ENCODE data around the gene KRTAP4-9.
"Not testable (repeated sequence)": the region's sequence is repeated elsewhere in the genome, so short reads cannot be mapped to it uniquely, and the experiment has no call there.

Gene KRTAP4-9

GRCh38 chr17:41133880-41134735 is 28.9 kb downstream of the KRTAP4-9 start:
- DNase-seq: no peak

- not testable (repeated sequence) for DNase-seq
These were observed 34.7 kb downstream of the KRTAP4-9 start for GRCh38 chr17:41139865-41140264.

GRCh38 chr17:41140360-41141131 is 35.4 kb downstream of the KRTAP4-9 start, which contains the start of gene KRTAP4-6:
KRTAP4-6 (minus strand) TSS chr17:41140544; CDS start chr17:41140487, 57 bp downstream.
- DNase-seq: peak; percentile 21

DNA sequence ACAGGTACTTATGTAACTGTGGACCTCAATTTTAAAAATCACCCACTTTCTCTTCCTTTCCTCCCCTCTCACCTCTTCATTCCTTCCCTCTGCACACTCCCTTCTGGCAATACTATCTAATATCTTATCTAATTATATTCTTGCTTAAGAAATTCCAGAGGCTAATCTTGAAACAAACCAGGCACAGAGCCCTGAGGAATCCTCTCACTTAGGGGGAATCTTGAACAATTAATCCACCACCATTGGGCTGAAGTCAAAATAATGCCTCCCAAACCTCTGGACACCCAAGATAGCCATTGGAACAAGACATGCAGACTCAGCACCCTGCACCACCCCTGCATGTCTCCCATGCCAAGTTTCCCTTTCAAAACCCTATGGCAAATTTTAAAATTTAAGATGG is 36.2 kb downstream of the KRTAP4-9 start:
- DNase-seq: no peak

- no peak for DNase-seq
These were observed 39.7 kb downstream of the KRTAP4-9 start for GRCh38 chr17:41144846-41145245.

DNA sequence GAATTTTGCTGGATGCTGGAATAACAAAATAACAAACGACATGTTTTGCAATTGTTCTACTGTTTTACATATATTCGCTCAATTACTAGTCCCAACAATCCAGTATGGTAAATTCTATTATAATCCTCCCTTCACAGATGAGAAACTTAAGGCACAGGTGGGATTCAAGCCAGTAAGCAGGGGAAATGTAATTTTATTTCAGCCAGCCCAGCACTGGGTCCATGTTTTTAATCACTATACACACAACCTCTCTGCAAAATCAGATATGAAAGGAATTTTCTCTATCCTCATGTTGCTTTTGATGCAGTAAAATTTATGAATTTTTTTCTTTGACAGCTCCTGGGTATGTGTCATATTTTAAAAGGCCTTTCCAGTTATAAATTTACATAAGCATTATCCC is 40.1 kb downstream of the KRTAP4-9 start:
- no peak for DNase-seq

GRCh38 chr17:41147531-41148204 is 42.5 kb downstream of the KRTAP4-9 start:
- no peak for DNase-seq

- DNase-seq: not testable (repeated sequence)
These were observed 43.9 kb downstream of the KRTAP4-9 start for GRCh38 chr17:41148971-41149651.

DNA sequence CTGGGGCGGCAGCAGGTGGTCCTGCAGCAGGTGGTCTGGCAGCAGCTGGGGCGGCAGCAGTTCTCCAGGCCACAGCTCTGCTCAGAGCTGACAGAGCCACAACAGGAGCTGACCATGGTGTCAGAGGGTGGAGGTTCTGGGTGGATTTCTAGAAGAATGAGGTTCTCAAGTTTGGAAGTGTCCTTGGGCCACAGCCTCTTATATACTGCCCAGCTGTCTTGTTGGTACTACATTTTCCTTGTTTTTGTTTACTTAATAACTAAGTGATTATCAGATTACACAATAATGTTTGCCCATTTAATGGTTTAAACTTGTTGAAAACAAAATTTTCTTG is 44.4 kb downstream of the KRTAP4-9 start, which contains the start of gene KRTAP4-5:
TSS of gene KRTAP4-5 (minus strand) at position 174 of the 334 bp plus-strand sequence. CDS start at position 116, 58 bp downstream.
- no peak for DNase-seq

DNA sequence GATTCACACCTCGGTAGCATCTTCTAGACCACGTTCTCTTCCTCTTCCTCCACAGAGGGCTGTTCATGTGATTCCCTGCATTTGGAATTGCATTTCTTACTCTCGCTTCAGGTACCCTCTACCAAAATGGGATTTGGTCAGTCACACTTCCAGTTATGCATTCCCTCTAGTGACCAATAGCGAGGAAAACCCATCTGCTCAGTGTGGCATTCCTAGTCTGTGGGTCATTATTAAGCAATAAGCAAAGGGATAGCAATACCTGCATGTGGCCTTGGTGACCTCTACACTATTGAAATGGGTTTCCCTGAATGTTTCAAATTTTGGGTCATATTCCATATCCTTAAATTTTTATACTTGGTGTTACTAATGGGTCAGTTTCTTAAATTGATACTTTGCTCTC is 44.8 kb downstream of the KRTAP4-9 start:
- no peak for DNase-seq

- DNase-seq: no peak
These were observed 46.3 kb downstream of the KRTAP4-9 start for GRCh38 chr17:41151525-41151924.

DNA sequence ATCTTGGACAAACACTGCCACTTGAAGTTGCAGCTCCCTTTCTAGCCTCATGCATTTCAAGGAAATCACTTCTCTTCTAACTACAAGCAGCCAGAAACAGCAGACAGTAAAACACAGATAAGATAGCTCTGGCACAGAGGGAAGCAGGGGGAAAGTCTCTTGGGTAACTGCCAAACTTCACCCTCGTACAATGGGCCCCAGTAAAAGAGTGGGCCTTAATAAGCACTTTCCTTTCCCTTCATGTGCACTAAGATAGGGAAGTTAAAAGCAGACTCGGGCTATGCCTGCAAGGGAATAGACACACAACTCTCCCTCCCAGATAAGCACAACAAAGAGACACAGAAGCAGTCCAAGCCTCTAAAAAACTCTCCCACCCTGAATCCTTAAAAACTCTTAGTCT is 48.7 kb downstream of the KRTAP4-9 start:
- no peak for DNase-seq
